NCI-H446 (cell line): ENCODE results near the gene BAHD1.

Experiments
- DNase-seq, 2 experiments: peaks; one replicate each; lab custom pipeline; 2025; lab: John Stamatoyannopoulos, UW

The BAHD1 gene

GRCh38 chr15:40424483-40425115, 16.2 kb upstream of the BAHD1 start:
- DNase-seq: no peak

DNA sequence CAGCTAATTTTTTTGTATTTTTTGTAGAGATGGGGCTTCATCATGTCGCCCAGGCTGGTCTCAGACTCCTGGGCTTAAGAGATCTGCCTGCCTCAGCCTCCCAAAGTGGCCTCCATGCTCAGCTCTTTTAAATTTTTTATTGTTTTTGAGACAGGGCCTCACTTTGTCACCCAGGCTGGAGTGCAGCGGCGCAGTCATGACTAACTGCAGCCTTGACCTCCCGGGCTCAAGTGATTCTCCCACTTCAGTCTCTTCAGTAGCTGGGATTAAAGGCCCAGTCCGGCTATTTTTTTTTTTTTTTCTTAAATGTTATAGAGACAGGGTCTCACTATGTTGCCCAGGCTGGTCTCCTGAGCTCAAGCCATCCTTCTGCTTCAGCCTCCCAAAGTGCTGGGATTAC, 15.1 kb upstream of the BAHD1 start:
- no peak for DNase-seq

DNA sequence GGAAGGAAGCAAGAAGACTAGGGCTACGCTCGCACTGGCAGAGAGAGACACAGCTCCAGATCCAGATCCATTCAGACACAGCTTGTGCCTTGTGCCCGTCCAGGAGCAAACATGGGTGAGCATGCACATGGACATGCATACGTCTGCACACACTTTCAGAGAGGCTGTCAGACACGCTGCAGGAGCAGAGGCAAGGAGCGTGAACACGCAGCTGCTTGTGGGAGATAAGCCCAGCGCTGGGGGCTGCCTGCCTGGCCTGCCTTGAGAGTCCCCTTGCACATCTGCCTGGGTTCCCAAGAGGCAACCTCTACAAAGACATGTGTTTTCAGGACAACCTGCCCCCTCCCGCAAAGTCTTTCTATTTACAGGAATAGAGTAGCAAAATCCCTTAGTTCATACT, 13.6 kb upstream of the BAHD1 start:
- DNase-seq: no peak

DNA sequence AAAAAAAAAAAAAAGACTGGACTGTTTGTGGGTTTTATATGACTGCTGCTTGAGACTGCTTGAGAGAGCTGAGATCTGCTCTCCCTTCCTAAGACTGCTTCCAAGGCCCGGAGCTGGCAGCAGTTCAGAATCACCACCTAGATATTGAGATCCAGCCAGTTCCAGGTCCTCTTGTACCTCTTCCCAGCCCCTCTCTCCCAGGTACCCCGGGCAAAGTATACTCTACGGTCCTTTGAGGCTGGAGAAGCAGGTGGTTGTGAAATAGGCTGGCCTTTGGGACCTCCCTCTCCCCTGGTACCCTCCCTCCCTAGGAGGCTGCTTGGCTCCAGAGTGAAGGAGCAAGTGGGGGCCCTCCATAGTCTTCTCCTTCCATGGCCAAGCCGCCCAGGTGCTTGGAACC, 12.6 kb upstream of the BAHD1 start:
- no peak for DNase-seq

- no peak for DNase-seq
Observed at GRCh38 chr15:40429068-40429710, 11.6 kb upstream of the BAHD1 start.

- peak in 1 of 2 experiments; percentile 19 for DNase-seq
Observed at GRCh38 chr15:40430271-40430805, 10.4 kb upstream of the BAHD1 start.

DNA sequence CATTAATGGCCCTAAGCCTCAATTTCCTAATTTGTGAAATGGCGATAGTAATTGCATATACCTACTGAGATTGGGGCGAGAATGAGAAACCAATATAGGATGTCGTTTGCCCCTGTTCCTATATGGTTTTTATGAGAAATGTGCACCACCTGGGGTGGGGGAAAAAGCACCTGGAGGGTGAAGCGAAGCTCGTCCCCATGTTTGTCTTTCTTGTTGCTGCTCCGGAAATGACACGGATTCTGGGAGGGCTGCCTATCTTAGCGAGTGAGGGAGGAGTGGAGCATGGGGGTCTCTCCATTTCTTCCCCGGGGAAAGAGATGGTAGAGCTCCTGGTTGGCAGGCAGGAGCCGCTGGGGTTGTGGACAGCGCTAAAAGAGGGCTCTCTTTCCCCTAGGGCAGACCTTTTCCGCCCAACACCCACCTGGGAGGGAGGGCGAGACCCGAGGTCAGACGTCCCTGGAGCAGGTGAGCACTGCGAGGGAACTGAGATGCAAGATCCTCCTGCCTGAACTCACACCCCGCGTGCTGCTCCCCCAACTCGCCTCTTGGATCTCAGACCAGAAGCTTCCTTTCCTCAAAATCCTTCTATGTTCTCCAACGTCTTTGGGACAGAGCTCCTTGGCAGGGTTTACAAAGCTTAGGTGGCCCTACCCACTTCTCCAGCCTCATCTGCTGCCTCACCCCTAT, 5.6 kb upstream of the BAHD1 start:
- no peak for DNase-seq

DNA sequence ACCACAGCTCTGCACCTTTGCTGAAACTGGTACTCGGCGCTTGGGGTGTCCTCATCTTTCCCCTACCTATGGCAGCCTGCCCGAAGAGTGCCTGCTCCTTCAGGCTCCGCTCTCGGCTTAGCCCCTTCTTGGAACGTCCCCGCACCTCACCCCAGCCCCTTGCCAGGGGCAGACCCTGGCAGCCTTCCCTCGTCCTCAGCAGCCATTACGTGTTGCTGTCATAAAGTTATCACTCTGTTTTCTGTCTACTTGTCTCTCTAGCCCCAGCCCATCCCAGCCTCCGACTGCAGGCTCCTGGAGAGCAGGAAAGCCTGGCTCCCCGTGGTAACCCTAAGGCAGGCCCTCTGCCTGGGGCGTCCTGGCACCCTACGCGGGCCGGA, 5.1 kb upstream of the BAHD1 start:
- no peak for DNase-seq

GRCh38 chr15:40436116-40436891, 4.4 kb upstream of the BAHD1 start:
- DNase-seq: no peak

DNA sequence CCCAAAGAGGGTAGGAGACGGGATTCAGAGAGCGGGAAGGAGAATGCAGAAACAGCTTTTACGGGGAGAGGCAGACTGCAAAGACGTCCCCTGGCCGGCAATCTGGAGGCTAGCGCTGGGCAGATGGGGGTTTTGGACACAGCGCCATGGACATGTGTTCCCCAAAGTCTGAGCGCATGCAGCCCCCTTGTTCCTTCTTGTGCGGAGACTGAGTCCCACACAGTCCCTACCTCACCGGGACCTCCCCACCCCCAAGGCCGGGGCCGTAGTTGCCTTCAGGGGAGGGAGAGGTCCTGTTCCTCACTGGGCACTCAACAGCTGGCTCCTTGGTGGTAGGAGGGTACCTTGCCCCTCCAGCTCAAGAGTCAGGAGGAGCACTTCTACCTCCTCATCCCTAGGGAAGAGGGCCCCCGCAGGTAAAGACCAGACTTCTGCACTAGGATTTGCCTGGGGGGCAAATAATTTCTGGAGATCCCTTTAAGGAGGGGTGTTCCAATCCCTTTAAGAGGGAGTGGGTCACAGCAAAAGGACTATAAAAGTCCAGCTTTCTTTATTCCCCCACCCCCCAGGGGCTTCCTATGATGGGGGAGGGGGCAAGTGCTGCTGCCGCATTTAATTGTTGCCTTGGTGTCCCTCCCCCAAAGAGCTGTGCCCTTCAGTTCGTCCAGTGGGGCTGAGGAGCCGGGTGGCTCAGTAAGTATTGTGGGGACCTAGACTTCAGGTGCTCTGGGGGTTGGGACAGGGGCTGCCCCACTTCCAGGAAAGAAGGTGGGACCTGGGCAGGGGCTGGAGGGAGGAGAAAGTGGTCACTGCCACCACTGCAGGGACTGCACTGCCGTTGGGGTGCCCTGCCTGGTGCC, 3.6 kb upstream of the BAHD1 start:
- no peak for DNase-seq

DNA sequence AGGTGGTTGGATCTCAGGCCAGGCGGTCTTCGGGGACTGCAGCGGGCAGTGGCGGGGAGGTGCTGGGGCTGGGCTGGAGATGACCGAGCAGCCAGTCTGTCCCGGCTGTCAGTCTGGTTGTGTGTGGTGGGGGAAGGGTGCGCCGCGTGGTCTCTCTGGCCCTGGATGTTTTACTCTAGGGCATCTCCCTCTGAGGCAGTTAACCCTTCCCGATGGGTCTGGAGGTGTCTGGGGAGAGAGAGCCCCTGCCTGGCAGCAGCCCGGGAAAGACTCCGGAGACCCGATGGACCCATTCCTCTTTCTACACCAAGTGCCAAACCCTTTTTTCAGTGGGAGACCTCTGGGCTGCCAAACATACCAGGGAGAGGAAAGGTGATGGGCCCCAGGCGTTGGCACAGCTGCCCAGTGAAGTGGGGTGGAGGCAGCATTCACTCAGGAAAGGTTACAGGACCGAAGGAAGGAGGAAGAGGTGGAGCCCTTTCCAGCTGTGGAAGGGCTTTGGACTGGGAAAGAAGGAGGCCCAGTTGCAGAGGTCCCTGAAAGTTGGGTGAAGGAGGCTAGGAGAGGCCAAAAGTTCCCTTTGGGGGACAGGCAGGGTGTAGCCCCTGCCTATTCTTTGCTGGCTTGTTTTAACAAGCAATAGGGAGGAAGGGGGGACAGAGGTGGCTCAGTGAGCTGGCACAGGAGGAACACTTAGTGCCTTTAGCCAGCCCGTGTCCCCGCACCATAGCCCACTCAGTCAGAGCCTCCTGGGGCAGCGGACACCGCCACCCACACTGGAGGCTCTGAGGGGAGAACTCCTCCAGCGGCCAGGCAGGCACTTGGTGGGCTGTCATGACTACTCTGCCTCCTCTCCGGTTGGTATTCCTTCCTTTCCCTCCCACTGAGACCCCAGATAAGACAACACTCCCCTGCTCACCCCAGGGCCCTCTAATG, 2.7 kb upstream of the BAHD1 start:
- DNase-seq: no peak

DNA sequence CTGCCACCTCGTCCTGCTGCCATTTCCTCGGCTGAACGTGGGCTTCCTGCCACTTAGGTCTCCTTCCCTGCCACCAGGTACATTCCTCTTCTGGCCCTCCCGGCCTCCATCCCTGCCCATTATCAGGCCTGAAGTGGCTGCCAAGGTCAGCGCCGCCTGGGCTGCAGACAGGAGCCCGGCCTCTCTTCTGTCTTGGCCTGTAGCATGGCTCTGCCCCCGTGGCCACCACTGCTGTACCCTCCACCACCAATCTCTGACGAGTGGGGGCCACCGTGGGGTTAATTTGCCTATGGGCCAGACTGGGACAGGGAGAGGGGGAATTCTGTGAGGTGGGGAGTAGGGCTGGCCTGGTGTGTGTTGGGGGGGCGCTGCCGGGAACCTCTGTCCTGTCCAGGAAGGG, 2.0 kb upstream of the BAHD1 start:
- DNase-seq: no peak

- no peak for DNase-seq
Observed at GRCh38 chr15:40439461-40439959, 1.2 kb upstream of the BAHD1 start.

GRCh38 chr15:40439960-40440742, 602 bp upstream of the BAHD1 start:
- DNase-seq: no peak

DNA sequence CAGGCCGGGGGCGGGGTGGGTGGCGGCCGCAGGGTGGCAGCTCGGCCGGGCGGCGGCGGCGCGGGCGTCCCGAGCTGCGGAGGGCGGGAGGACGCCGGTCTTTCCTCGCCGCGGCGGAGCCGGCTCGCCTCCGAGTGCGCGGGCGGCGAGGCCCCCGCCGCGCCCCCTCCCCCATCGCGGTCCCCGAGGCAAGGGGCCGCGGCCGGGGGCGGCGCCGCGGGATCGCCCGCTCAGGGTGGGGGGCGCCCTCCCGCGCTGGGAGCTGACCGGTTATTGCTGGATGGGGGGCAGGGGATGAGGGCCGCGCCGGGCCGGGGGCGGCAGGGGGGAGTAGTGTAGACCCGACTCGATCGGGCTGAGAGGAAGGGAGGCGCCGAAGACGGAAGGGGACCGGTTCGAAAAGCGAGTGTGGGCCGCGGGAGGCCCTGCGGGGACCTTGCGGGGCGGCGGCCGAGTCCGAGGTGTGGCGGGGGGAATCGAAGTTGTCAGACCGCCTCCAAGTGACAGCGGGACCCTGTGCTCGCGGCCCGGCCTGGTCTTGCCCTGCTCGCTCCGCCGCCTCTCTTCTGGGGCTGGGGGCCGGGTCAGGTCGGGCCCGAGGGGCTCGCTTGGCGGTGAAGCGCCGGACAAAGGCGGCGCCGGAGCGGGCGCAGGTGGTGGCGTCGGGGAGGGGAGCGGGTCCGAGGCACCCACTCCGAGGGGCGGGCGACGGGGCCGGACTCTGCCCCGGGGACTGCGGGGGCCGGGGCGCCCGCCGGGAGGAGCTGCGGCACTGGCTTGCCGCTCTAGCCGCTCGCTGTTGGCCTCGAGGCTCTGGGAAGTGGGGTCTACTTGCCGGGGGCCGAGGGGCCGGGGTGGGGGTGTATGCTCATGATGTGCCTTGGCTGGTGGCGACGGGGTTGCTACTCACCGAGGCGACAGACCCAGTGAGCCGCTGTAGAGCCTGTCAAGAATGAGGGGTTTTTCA, 1.1 kb downstream of the BAHD1 start:
- DNase-seq: no peak

DNA sequence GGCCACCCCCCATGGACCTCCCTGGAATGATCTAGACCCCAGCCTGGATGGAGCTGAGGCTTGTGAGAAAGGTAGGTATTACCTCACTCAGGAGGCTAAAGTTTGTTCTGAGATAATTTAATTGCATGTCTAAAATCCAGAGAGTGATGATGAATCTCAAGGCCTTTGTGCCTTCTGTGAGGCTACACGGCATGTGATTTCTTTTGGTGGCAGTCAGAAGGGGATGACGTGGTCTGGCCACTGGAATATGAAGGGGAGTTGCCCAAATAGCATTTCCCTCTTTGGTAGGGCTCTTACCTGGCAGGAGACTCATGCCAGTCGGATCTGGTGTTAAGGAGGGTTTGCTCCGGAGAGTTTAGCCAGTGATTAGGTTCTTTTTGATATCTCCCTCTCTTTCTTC, 2.5 kb downstream of the BAHD1 start:
- DNase-seq: no peak

DNA sequence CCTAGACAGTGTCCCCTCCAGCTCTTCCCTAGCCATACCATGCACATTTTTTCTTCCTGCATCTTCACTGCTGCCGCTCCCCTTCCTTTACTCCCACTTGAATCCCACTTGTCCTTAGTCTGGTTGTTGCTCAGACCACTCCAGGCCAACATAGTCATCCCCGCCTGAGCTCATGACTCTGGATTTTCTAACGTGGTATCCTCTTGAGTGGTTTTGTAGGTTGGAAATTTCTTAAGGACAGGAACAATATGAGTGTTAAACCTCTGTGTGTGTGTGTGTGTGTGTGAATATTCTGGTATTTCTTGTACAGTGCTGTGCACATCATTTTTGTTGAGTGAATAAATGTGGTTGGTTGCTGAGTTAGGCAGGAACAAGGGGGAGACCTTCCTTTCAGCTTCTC, 3.1 kb downstream of the BAHD1 start:
- DNase-seq: no peak

DNA sequence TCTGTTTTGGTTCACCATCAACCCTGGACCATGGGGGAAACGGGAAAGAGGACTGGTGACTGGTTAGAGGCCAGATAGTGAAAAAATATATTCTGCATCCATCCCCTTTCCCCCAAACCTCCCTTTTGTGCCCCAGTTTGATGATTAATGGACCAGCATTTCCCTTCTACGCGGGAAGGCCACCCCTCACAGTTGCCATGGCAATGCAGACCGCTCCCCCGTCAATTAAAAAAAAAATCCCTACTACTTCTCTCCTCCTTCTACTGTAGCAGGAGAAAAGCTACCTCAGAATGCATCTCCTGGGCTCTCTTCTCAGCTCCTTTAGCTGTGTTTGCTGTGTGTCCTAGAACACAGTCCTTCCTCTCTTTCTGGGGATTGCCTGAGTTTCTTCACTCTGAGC, 4.0 kb downstream of the BAHD1 start:
- no peak for DNase-seq
